GM23338 (cell line): ENCODE data around the gene CABCOCO1.

Source experiments
- CTCF ChIP-seq, 2 experiments: fragments of 200-600 bp in 1 of 2; sonication (generic) in 1 of 2; conservative IDR thresholded peaks; 2 replicates each; pipeline versions ENCODE4 v1.5.1 to v1.6.1; 2016 to 2017; ENCODE audit warnings: antibody characterized with exemption in 2 of 2, low read depth in 2 of 2, mild to moderate bottlenecking in 2 of 2, moderate library complexity in 1 of 2
- EZH2 ChIP-seq: fragments of 200-600 bp; sonication (generic); IDR thresholded peaks from one replicate; pipeline ENCODE4 v1.8.0; 2017; ENCODE audit warnings: antibody characterized with exemption, mild to moderate bottlenecking, low read depth; ENCODE audit not compliant: unreplicated experiment
- POLR2AphosphoS5 ChIP-seq: IDR thresholded peaks from 2 replicates; pipeline ENCODE4 v1.6.1; 2016; ENCODE audit warnings: antibody characterized with exemption, low read depth
- REST ChIP-seq: IDR thresholded peaks from one replicate; pipeline ENCODE4 v1.6.1; 2018; ENCODE audit warnings: antibody characterized with exemption; ENCODE audit not compliant: unreplicated experiment
- ZNF331 ChIP-seq: fragments of 250-450 bp; sonication (Bioruptor Pico); IDR thresholded peaks from 2 replicates; pipeline ENCODE4 v1.5.0; 2020; ENCODE audit warnings: low read depth, mild to moderate bottlenecking, moderate library complexity

GRCh38 chr10:61617180-61617579 lies 45.5 kb upstream of the CABCOCO1 start:
- TF ChIP-seq CTCF (conservative IDR thresholded peaks at IDR 0.05; ENCODE audit: low read depth in 2 of 2), result no peak
- no peak for TF ChIP-seq POLR2AphosphoS5
- no peak for TF ChIP-seq REST
- no peak for TF ChIP-seq EZH2
- TF ChIP-seq ZNF331 (CRISPR knock-in tag), result no peak
